Endothelial cell of umbilical vein (primary cell): ENCODE results near the gene WNT2. TPM values are rescaled to one million over a fixed set of nuclear protein-coding genes. Genes with fewer than 3 reads are reported as not detected.

Experiments used
- BruUV-seq: library from RNA; stranded (reverse); fragments of 400-500 nt; replicated peaks from 2 replicates; lab custom pipeline; 2021; lab: Mats Ljungman, UMichigan
- CTCF ChIA-PET: fragments of 300-600, 350-600 bp; sonication (Branson Sonifier 250); formaldehyde crosslinking; loops from one replicate; lab custom pipeline; 2021; ENCODE audit warnings: antibody characterized with exemption, inconsistent platforms; lab: Charles Lee
- POLR2A ChIA-PET: fragments of 300-600, 350-600 bp; sonication (Branson Sonifier 250); formaldehyde crosslinking; loops from one replicate; lab custom pipeline; 2021; ENCODE audit warnings: antibody characterized with exemption, inconsistent platforms; lab: Charles Lee
- DNase-seq: peaks from one replicate; pipeline ENCODE4 v3.0.0-alpha.2; 2011; ENCODE audit warnings: low read depth, low spot score
- FAIRE-seq: peaks from 2 replicates; lab custom pipeline; 2011; peaks lifted over from hg19 to GRCh38; lab: Jason Lieb, UNC
- H2AFZ ChIP-seq: 2 replicates; pipeline ENCODE4 v1.6.0; 2012; ENCODE audit warnings: low read depth, low read length, control low read depth, inconsistent platforms
- H3K27ac ChIP-seq: 2 replicates; pipeline ENCODE4 v1.5.1; 2011; ENCODE audit warnings: low read depth, mild to moderate bottlenecking, control low read depth, low read length, moderate library complexity; ENCODE audit not compliant: insufficient read depth
- H3K27me3 ChIP-seq, 2 experiments: 2 replicates each; pipeline versions ENCODE4 v1.6.0 to v1.6.1; 2011; ENCODE audit warnings: low read length in 2 of 2, mixed read lengths in 1 of 2; ENCODE audit not compliant: control insufficient read depth in 2 of 2, insufficient read depth in 2 of 2
- H3K36me3 ChIP-seq, 2 experiments: 2 replicates in 1 of 2; 3 replicates in 1 of 2; pipeline ENCODE4 v1.5.1; 2011; ENCODE audit warnings: low read length in 2 of 2, mild to moderate bottlenecking in 1 of 2, moderate library complexity in 1 of 2; ENCODE audit not compliant: control insufficient read depth in 2 of 2, insufficient read depth in 2 of 2; ENCODE audit errors: extremely low read depth in 1 of 2
- H3K4me1 ChIP-seq: 3 replicates; pipeline ENCODE4 v1.5.1; 2011; ENCODE audit warnings: mild to moderate bottlenecking, low read length; ENCODE audit not compliant: control insufficient read depth, insufficient read depth; ENCODE audit errors: extremely low read depth
- H3K4me2 ChIP-seq: 2 replicates; pipeline ENCODE4 v1.6.1; 2011; ENCODE audit warnings: low read length, control low read depth, mixed read lengths; ENCODE audit not compliant: insufficient read depth
- H3K4me3 ChIP-seq, 3 experiments: fragments of 200-600 bp in 1 of 3; sonication (generic), shearing (Covaris generic) in 1 of 3; replicated peaks in 1 of 3; 2 replicates each; pipeline ENCODE4 v1.5.1; 2011 to 2016; ENCODE audit warnings: control low read depth in 3 of 3, low read length in 3 of 3, mild to moderate bottlenecking in 2 of 3, inconsistent platforms in 1 of 3, low read depth in 1 of 3, moderate library complexity in 1 of 3; ENCODE audit not compliant: insufficient read depth in 1 of 3
- H3K79me2 ChIP-seq: 2 replicates; pipeline ENCODE4 v1.6.0; 2012; ENCODE audit warnings: low read length, inconsistent platforms; ENCODE audit not compliant: control insufficient read depth, insufficient read depth
- H3K9ac ChIP-seq: replicated peaks from 2 replicates; pipeline ENCODE3; 2011; ENCODE audit warnings: low read length, control low read depth; ENCODE audit not compliant: insufficient read depth; ENCODE audit errors: extremely low read depth
- H3K9me1 ChIP-seq: replicated peaks from 3 replicates; pipeline ENCODE4 v1.6.0; 2011; ENCODE audit warnings: mild to moderate bottlenecking, low read length; ENCODE audit not compliant: control insufficient read depth, insufficient read depth; ENCODE audit errors: extremely low read depth
- H3K9me3 ChIP-seq: replicated peaks from 2 replicates; pipeline ENCODE4 v1.5.1; 2012; ENCODE audit warnings: low read length, inconsistent platforms; ENCODE audit not compliant: control insufficient read depth, insufficient read depth
- H4K20me1 ChIP-seq: replicated peaks from 2 replicates; pipeline ENCODE3; 2011; ENCODE audit warnings: mild to moderate bottlenecking, low read length; ENCODE audit not compliant: control insufficient read depth, insufficient read depth; ENCODE audit errors: extremely low read depth
- EZH2 ChIP-seq: IDR thresholded peaks from 2 replicates; pipeline ENCODE4 v1.6.1; 2012; ENCODE audit warnings: borderline replicate concordance, low read depth, mild to moderate bottlenecking, moderate library complexity, low read length, inconsistent platforms; ENCODE audit not compliant: severe bottlenecking
- FOS ChIP-seq: IDR thresholded peaks from 2 replicates; pipeline ENCODE4 v1.6.1; 2011; ENCODE audit warnings: mild to moderate bottlenecking, low read length, moderate library complexity, borderline replicate concordance; ENCODE audit not compliant: insufficient read depth
- GATA2 ChIP-seq: IDR thresholded peaks from 2 replicates; pipeline ENCODE4 v1.7.0; 2011; ENCODE audit warnings: low read depth, mild to moderate bottlenecking, moderate library complexity, mixed read lengths, low read length; ENCODE audit not compliant: insufficient read length, insufficient read depth
- JUN ChIP-seq: IDR thresholded peaks from 2 replicates; pipeline ENCODE4 v1.6.1; 2011; ENCODE audit warnings: borderline replicate concordance, low read depth; ENCODE audit not compliant: insufficient read length, insufficient read depth
- MYC ChIP-seq: IDR thresholded peaks from one replicate; pipeline ENCODE4 v1.6.1; 2011; ENCODE audit warnings: mild to moderate bottlenecking, low read depth, low read length
- POLR2A ChIP-seq: IDR thresholded peaks from 2 replicates; pipeline ENCODE4 v1.6.1; 2012; ENCODE audit warnings: low read depth, mild to moderate bottlenecking, control low read depth, low read length
- POLR2AphosphoS5 ChIP-seq: IDR thresholded peaks from 2 replicates; pipeline ENCODE4 v1.6.1; 2012; ENCODE audit warnings: low read depth, mild to moderate bottlenecking, control low read depth, low read length, moderate library complexity; ENCODE audit not compliant: insufficient read depth
- dilution Hi-C: fragments of 300-500 bp; cut with MboI; formaldehyde crosslinking; loops from one replicate; pipeline ENCODE4 v1.15.0; 2019; ENCODE audit warnings: low sequenced_read_pairs; ENCODE audit not compliant: extremely low pct_ligation_motif_present
- intact Hi-C: fragments of 100-400 bp; cut with micrococcal nuclease; formaldehyde crosslinking; loops from one replicate; pipeline ENCODE4 v1.10.0; 2022
- polyA plus RNA-seq, 4 experiments: library from polyadenylated mRNA; depleted of rRNA in 3 of 4; stranded (reverse) in 3 of 4; unstranded in 1 of 4; fragments of >200 nt; gene quantifications; 2 replicates each; pipeline versions ENCODE4 v1.2.1 to v1.2.3, GENCODE V29; 2011 to 2012; ENCODE audit warnings: missing spikeins in 1 of 4
- total RNA-seq: library from RNA; stranded (reverse); gene quantifications from 2 replicates; pipeline ENCODE4 v1.2.3, GENCODE V29; 2021
- TF ChIP-seq, protein P1 (sequence below): IDR thresholded peaks from 2 replicates; pipeline ENCODE4 v1.6.1; 2011; ENCODE audit not compliant: insufficient read depth, insufficient read length
- TF ChIP-seq, protein P2 (sequence below), 2 donors: IDR thresholded peaks; 1 replicate in 1 of 2; 2 replicates in 1 of 2; pipeline ENCODE4 v1.5.1; 2011; ENCODE audit warnings: low read length in 2 of 2, mild to moderate bottlenecking in 2 of 2, moderate library complexity in 2 of 2, control low read depth in 1 of 2, inconsistent platforms in 1 of 2, low read depth in 1 of 2; ENCODE audit not compliant: insufficient read depth in 1 of 2; ENCODE audit errors: extremely low read depth in 1 of 2

Gene WNT2
- total and polyA plus RNA-seq, 2 donors (not counting 3 experiments of a cell fraction or from before 2014, with no cell fraction given): not detected

GRCh38 chr7:117227091-117227490, 95.8 kb downstream of the WNT2 start:
- no peak overlapping the region for H3K9ac ChIP-seq
- H3K27me3 ChIP-seq: no peaks in the 10 kb centered on the region
- DNase-seq (no peak), FAIRE-seq (no peak)
- no peak overlapping the region for H3K4me3 ChIP-seq
- H3K27ac ChIP-seq: no peak overlapping the region
- TF ChIP-seq FOS (no peak), EZH2 (no peak), GATA2 (no peak), MYC (no peak), JUN (no peak), POLR2A (no peak), POLR2AphosphoS5 (no peak)
- TF ChIP-seq, protein P1, sequence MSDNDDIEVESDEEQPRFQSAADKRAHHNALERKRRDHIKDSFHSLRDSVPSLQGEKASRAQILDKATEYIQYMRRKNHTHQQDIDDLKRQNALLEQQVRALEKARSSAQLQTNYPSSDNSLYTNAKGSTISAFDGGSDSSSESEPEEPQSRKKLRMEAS: no peak
- H3K36me3 ChIP-seq: no peaks in the 10 kb centered on the region
- dilution Hi-C loops: no loop called here
- POLR2A ChIA-PET: no interaction called here
- no TSS peak for BruUV-seq
- H2AFZ ChIP-seq: no peak overlapping the region
- H3K4me1 ChIP-seq: no peaks in the 10 kb centered on the region
- intact Hi-C loops: no loop called here
- CTCF ChIA-PET: no interaction called here
- no peaks in the 10 kb centered on the region for H3K9me1 ChIP-seq
- no peaks in the 10 kb centered on the region for H3K9me3 ChIP-seq
- no peaks in the 10 kb centered on the region for H3K79me2 ChIP-seq
- no peaks in the 10 kb centered on the region for H4K20me1 ChIP-seq
- H3K4me2 ChIP-seq: no peak overlapping the region

GRCh38 chr7:117225536-117225935, 97.3 kb downstream of the WNT2 start:
- intact Hi-C loops: no loop called here
- no TSS peak for BruUV-seq

More at GRCh38 chr7:117225536-117225935, 97.3 kb downstream of the WNT2 start:
- Histone ChIP-seq H3K27ac (no peak overlapping the region), H3K9me3 (no peaks in the 10 kb centered on the region), H3K4me1 (no peaks in the 10 kb centered on the region), H3K9me1 (no peaks in the 10 kb centered on the region), H2AFZ (no peak overlapping the region), H3K27me3 (no peaks in the 10 kb centered on the region), H3K4me3 (no peak overlapping the region), H3K4me2 (no peak overlapping the region), H3K36me3 (no peaks in the 10 kb centered on the region), H3K79me2 (no peaks in the 10 kb centered on the region), H4K20me1 (no peaks in the 10 kb centered on the region), H3K9ac (no peak overlapping the region)
- no peak for DNase-seq
- CTCF ChIA-PET: interaction anchor here (2.1 kb wide), 1 partner anchor 12 kb away, joined by 11 read pairs; no protein-coding TSS in a partner anchor
- FAIRE-seq: no peak
- POLR2A ChIA-PET: no interaction called here
- no peak for TF ChIP-seq EZH2
- TF ChIP-seq, protein P1: no peak
- TF ChIP-seq POLR2AphosphoS5: no peak
- TF ChIP-seq, protein P2, sequence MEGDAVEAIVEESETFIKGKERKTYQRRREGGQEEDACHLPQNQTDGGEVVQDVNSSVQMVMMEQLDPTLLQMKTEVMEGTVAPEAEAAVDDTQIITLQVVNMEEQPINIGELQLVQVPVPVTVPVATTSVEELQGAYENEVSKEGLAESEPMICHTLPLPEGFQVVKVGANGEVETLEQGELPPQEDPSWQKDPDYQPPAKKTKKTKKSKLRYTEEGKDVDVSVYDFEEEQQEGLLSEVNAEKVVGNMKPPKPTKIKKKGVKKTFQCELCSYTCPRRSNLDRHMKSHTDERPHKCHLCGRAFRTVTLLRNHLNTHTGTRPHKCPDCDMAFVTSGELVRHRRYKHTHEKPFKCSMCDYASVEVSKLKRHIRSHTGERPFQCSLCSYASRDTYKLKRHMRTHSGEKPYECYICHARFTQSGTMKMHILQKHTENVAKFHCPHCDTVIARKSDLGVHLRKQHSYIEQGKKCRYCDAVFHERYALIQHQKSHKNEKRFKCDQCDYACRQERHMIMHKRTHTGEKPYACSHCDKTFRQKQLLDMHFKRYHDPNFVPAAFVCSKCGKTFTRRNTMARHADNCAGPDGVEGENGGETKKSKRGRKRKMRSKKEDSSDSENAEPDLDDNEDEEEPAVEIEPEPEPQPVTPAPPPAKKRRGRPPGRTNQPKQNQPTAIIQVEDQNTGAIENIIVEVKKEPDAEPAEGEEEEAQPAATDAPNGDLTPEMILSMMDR (IDR thresholded peaks at IDR 0.05; ENCODE audit: extremely low read depth in 1 of 2, insufficient read depth in 1 of 2, low read depth in 1 of 2, low read length in 2 of 2): no peak
- TF ChIP-seq MYC: no peak
- TF ChIP-seq POLR2A: no peak
- no peak for TF ChIP-seq GATA2
- TF ChIP-seq JUN: no peak
- no peak for TF ChIP-seq FOS
- dilution Hi-C loops: no loop called here
